ENCODE data around the gene PRPSAP1. TPM values are rescaled to one million over a fixed set of nuclear protein-coding genes. Genes with fewer than 3 reads are reported as not detected.
A peak's percentile ranks its signal among the peaks of the same experiment; 100 is the strongest.

Gene PRPSAP1
- total RNA-seq, 2 experiments from 2014 or later: 53.3 to 111 TPM

- H4K20me1 ChIP-seq (ENCODE audit: insufficient read depth, low read length): no peaks in the 10 kb centered on the region
- BruUV-seq (replicated peaks): no TSS peak
- peak overlapping the region; percentile 5 for H3K4me3 ChIP-seq (ENCODE audit: low read depth, low read length, poor library complexity, severe bottlenecking)
- H3K4me2 ChIP-seq (ENCODE audit: low read length): peak overlapping the region; percentile 48
- H3K4me1 ChIP-seq (ENCODE audit: insufficient read depth, low read length, poor library complexity, severe bottlenecking): peaks cover 56% of the 10 kb centered on the region
- peak overlapping the region; percentile 35; the same call in 1 of the 2 replicates for H2AFZ ChIP-seq (ENCODE audit: low read length)
- POLR2A ChIA-PET: interaction anchor here (0.9 to 6.3 kb wide), 7 partner anchors 11 to 188 kb away, joined by 3 to 72 read pairs (median 5); partner anchors contain the start of gene SRP68
- H3K27ac ChIP-seq (ENCODE audit: low read depth, low read length, poor library complexity, severe bottlenecking): peak overlapping the region; percentile 42
- no peaks in the 10 kb centered on the region for H3K36me3 ChIP-seq (ENCODE audit: insufficient read depth, low read length)
- intact Hi-C loops (cut with micrococcal nuclease; ENCODE audit: unreplicated experiment): loop anchor here (10.0 kb wide), 4 partner anchors 235 to 1205 kb away; partner anchors contain the start of genes MRPL38, RECQL5 and SAP30BP
- DNase-seq (ENCODE audit: low spot score): peak; percentile 69
- CTCF ChIA-PET (ENCODE audit: unreplicated experiment): interaction anchor here (1.2 kb wide), 1 partner anchor 19 kb away, joined by 5 read pairs; no protein-coding TSS in a partner anchor
- no peaks in the 10 kb centered on the region for H3K9me2 ChIP-seq (ENCODE audit: insufficient read depth, low read length)
- TF ChIP-seq EZH2phosphoT487 (IDR thresholded peaks at IDR 0.05; ENCODE audit: borderline replicate concordance, low read depth, low read length) (no peak), CTCF (conservative IDR thresholded peaks at IDR 0.05; ENCODE audit: low read length) (no peak)
- H3K9me3 ChIP-seq (ENCODE audit: low read length): no peaks in the 10 kb centered on the region
- H3K79me2 ChIP-seq (ENCODE audit: insufficient read depth, low read depth, low read length): no peaks in the 10 kb centered on the region
Measured at GRCh38 chr17:76260220-76260619, 93.5 kb downstream of the PRPSAP1 start.

Small RNA genes lying within 50 kb of the gene (small RNA-seq; reads per million reads assigned to genes)
- gene RF00019 (not detected), gene RNU6-24P (not detected)

Other genes starting within 250 kb of the PRPSAP1 start
- not detected in 2 replicates for gene FOXJ1, start 212.7 kb downstream of the PRPSAP1 start, total RNA-seq (2014; rRNA removed; shearing (Covaris generic))
- not detected in 2 replicates for gene FOXJ1, start 212.7 kb downstream of the PRPSAP1 start, total RNA-seq (2022)
- gene RNF157, start 113.4 kb downstream of the PRPSAP1 start, total RNA-seq (2014; rRNA removed; shearing (Covaris generic)): 0.21 and 0.28 TPM in 2 replicates
- gene RNF157, start 113.4 kb downstream of the PRPSAP1 start, total RNA-seq (2022): 0.70 and 1.3 TPM in 2 replicates
- 70.9 and 86.4 TPM in 2 replicates for gene UBALD2, start 88.6 kb downstream of the PRPSAP1 start, total RNA-seq (2014; rRNA removed; shearing (Covaris generic))
- gene UBALD2, start 88.6 kb downstream of the PRPSAP1 start, total RNA-seq (2022): 238 and 305 TPM in 2 replicates
- 6.7 and 9.4 TPM in 2 replicates for gene QRICH2, start 45.6 kb downstream of the PRPSAP1 start, total RNA-seq (2014; rRNA removed; shearing (Covaris generic))
- 5.7 and 7.2 TPM in 2 replicates for gene QRICH2, start 45.6 kb downstream of the PRPSAP1 start, total RNA-seq (2022)
- 0.28 and 0.36 TPM in 2 replicates for gene SPHK1, start 30.7 kb upstream of the PRPSAP1 start, total RNA-seq (2014; rRNA removed; shearing (Covaris generic))
- gene SPHK1, start 30.7 kb upstream of the PRPSAP1 start, total RNA-seq (2022): 0.22 and 0.78 TPM in 2 replicates
- 43.4 and 55.1 TPM in 2 replicates for gene UBE2O, start 99.2 kb upstream of the PRPSAP1 start, total RNA-seq (2014; rRNA removed; shearing (Covaris generic))
- gene UBE2O, start 99.2 kb upstream of the PRPSAP1 start, total RNA-seq (2022): 71.0 and 79.6 TPM in 2 replicates
- gene AANAT, start 113.7 kb upstream of the PRPSAP1 start, total RNA-seq (2014; rRNA removed; shearing (Covaris generic)): not detected in 2 replicates
- gene AANAT, start 113.7 kb upstream of the PRPSAP1 start, total RNA-seq (2022): not detected in 2 replicates
- 122 and 144 TPM in 2 replicates for gene RHBDF2, start 147.5 kb upstream of the PRPSAP1 start, total RNA-seq (2014; rRNA removed; shearing (Covaris generic))
- gene RHBDF2, start 147.5 kb upstream of the PRPSAP1 start, total RNA-seq (2022): 158 and 173 TPM in 2 replicates
- gene CYGB, start 183.8 kb upstream of the PRPSAP1 start, total RNA-seq (2014; rRNA removed; shearing (Covaris generic)): 0.33 and 0.57 TPM in 2 replicates
- 0.22 and 0.44 TPM in 2 replicates for gene CYGB, start 183.8 kb upstream of the PRPSAP1 start, total RNA-seq (2022)
- 5.7 and 6.3 TPM in 2 replicates for gene PRCD, start 186.1 kb upstream of the PRPSAP1 start, total RNA-seq (2014; rRNA removed; shearing (Covaris generic))
- gene PRCD, start 186.1 kb upstream of the PRPSAP1 start, total RNA-seq (2022): 11.7 and 15.9 TPM in 2 replicates
- not detected in 2 replicates for gene ST6GALNAC2, start 231.9 kb upstream of the PRPSAP1 start, total RNA-seq (2014; rRNA removed; shearing (Covaris generic))
- not detected in 2 replicates for gene ST6GALNAC2, start 231.9 kb upstream of the PRPSAP1 start, total RNA-seq (2022)